Caco-2 (cell line): ENCODE results near the gene PELI2. TPM values are rescaled to one million over a fixed set of nuclear protein-coding genes. Genes with fewer than 3 reads are reported as not detected.

Experiments used
- BruUV-seq: library from RNA; stranded (reverse); fragments of 400-500 nt; replicated peaks from 2 replicates; lab custom pipeline; 2021; lab: Mats Ljungman, UMichigan
- CTCF ChIA-PET: fragments of 300-600 bp; sonication (Branson Sonifier 250); formaldehyde crosslinking; loops from one replicate; lab custom pipeline; 2022; ENCODE audit warnings: antibody characterized with exemption; lab: Charles Lee
- POLR2A ChIA-PET: fragments of 300-600 bp; sonication (Branson Sonifier 250); formaldehyde crosslinking; loops from one replicate; lab custom pipeline; 2022; ENCODE audit warnings: antibody characterized with exemption; lab: Charles Lee
- DNase-seq, 2 experiments: peaks; one replicate each; pipeline versions ENCODE4 v3.0.0 to v3.0.0-alpha.2; 2020 to 2022
- H3K27me3 ChIP-seq: replicated peaks from 2 replicates; pipeline ENCODE4 v1.6.0; 2011; ENCODE audit warnings: low read length; ENCODE audit not compliant: control insufficient read depth, insufficient read depth
- H3K36me3 ChIP-seq: 2 replicates; pipeline ENCODE4 v1.5.1; 2011; ENCODE audit warnings: low read length; ENCODE audit not compliant: control insufficient read depth, insufficient read depth
- H3K4me1 ChIP-seq: fragments of 250-450 bp; sonication (Bioruptor Pico); 2 replicates; pipeline ENCODE4 v1.5.1; 2020; ENCODE audit warnings: mild to moderate bottlenecking
- H3K4me3 ChIP-seq: 2 replicates; pipeline ENCODE4 v1.5.1; 2011; ENCODE audit warnings: low read depth, mild to moderate bottlenecking, control low read depth, low read length
- H3K9me3 ChIP-seq: fragments of 250-450 bp; sonication (Bioruptor Pico); 2 replicates; pipeline ENCODE4 v1.5.1; 2020; ENCODE audit warnings: mild to moderate bottlenecking, moderate library complexity
- H3K27ac Mint-ChIP-seq: one replicate; pipeline ENCODE4 v1.8.0; 2022; ENCODE audit warnings: mixed read lengths; ENCODE audit not compliant: unreplicated experiment
- H3K27me3 Mint-ChIP-seq: one replicate; pipeline ENCODE4 v1.8.0; 2022; ENCODE audit warnings: mixed read lengths; ENCODE audit not compliant: insufficient read depth, unreplicated experiment
- H3K36me3 Mint-ChIP-seq: one replicate; pipeline ENCODE4 v1.8.0; 2022; ENCODE audit warnings: mild to moderate bottlenecking, mixed read lengths; ENCODE audit not compliant: insufficient read depth, unreplicated experiment
- H3K4me1 Mint-ChIP-seq: one replicate; pipeline ENCODE4 v1.8.0; 2022; ENCODE audit warnings: low read depth, mixed read lengths; ENCODE audit not compliant: unreplicated experiment
- H3K4me3 Mint-ChIP-seq: one replicate; pipeline ENCODE4 v1.8.0; 2022; ENCODE audit warnings: mild to moderate bottlenecking, moderate library complexity, mixed read lengths; ENCODE audit not compliant: unreplicated experiment
- H3K9me3 Mint-ChIP-seq: one replicate; pipeline ENCODE4 v1.8.0; 2022; ENCODE audit warnings: mixed read lengths; ENCODE audit not compliant: unreplicated experiment
- CTCF ChIP-seq, 2 experiments: fragments of 200-600 bp in 1 of 2; IDR thresholded peaks; 1 replicate in 1 of 2; 2 replicates in 1 of 2; pipeline versions ENCODE4 v1.5.1 to v1.8.0; 2011 to 2022; ENCODE audit warnings: antibody characterized with exemption in 1 of 2, control low read depth in 1 of 2, inconsistent platforms in 1 of 2, low read depth in 1 of 2, low read length in 1 of 2, mild to moderate bottlenecking in 1 of 2, moderate library complexity in 1 of 2; ENCODE audit not compliant: insufficient read depth in 1 of 2, severe bottlenecking in 1 of 2, unreplicated experiment in 1 of 2
- intact Hi-C: fragments of 100-400 bp; cut with micrococcal nuclease; formaldehyde crosslinking; loops from one replicate; pipeline ENCODE4 v1.10.0; 2022; ENCODE audit not compliant: unreplicated experiment
- total RNA-seq: library from RNA; stranded (reverse); gene quantifications from 2 replicates; pipeline ENCODE4 v1.2.3, GENCODE V29; 2022

PELI2 gene
- total RNA-seq, 1 experiment from 2014 or later: 8.5 TPM

GRCh38 chr14:56087671-56088471, 30.3 kb upstream of the PELI2 start:
- Mint-ChIP-seq H3K9me3 (peaks cover 12% of the 10 kb centered on the region), H3K27ac (no peak overlapping the region), H3K4me1 (no peaks in the 10 kb centered on the region), H3K27me3 (no peaks in the 10 kb centered on the region), H3K36me3 (no peaks in the 10 kb centered on the region), H3K4me3 (no peak overlapping the region)
- DNase-seq: no peak
- Histone ChIP-seq H3K9me3 (no peaks in the 10 kb centered on the region), H3K4me3 (no peak overlapping the region), H3K36me3 (no peaks in the 10 kb centered on the region), H3K4me1 (peaks cover 7% of the 10 kb centered on the region), H3K27me3 (no peaks in the 10 kb centered on the region)
- intact Hi-C loops: no loop called here
- POLR2A ChIA-PET: no interaction called here
- no peak for TF ChIP-seq CTCF (IDR thresholded peaks at IDR 0.05; ENCODE audit: insufficient read depth in 1 of 2, low read depth in 1 of 2, low read length in 1 of 2, severe bottlenecking in 1 of 2, unreplicated experiment in 1 of 2)
- no TSS peak for BruUV-seq
- CTCF ChIA-PET: no interaction called here

- BruUV-seq: no TSS peak
- no peak overlapping the region for H3K4me3 Mint-ChIP-seq
These were observed 29.3 kb upstream of the PELI2 start for GRCh38 chr14:56088941-56089340.

GRCh38 chr14:56092763-56093162, 25.4 kb upstream of the PELI2 start:
- Histone ChIP-seq H3K27me3 (no peaks in the 10 kb centered on the region), H3K4me3 (no peak overlapping the region), H3K36me3 (no peaks in the 10 kb centered on the region), H3K4me1 (peaks cover 12% of the 10 kb centered on the region), H3K9me3 (no peaks in the 10 kb centered on the region)
- CTCF ChIA-PET: no interaction called here
- Mint-ChIP-seq H3K9me3 (no peaks in the 10 kb centered on the region), H3K27ac (no peak overlapping the region), H3K4me3 (no peak overlapping the region), H3K36me3 (no peaks in the 10 kb centered on the region), H3K27me3 (no peaks in the 10 kb centered on the region), H3K4me1 (peaks cover 6% of the 10 kb centered on the region)
- no peak for DNase-seq
- TF ChIP-seq CTCF (IDR thresholded peaks at IDR 0.05; ENCODE audit: insufficient read depth in 1 of 2, low read depth in 1 of 2, low read length in 1 of 2, severe bottlenecking in 1 of 2, unreplicated experiment in 1 of 2): no peak
- BruUV-seq: no TSS peak
- POLR2A ChIA-PET: no interaction called here
- intact Hi-C loops: no loop called here

More at GRCh38 chr14:56088941-56089340, 29.3 kb upstream of the PELI2 start:
- Mint-ChIP-seq H3K4me1 (peaks cover under 1% of the 10 kb centered on the region), H3K27me3 (no peaks in the 10 kb centered on the region), H3K27ac (no peak overlapping the region), H3K36me3 (no peaks in the 10 kb centered on the region), H3K9me3 (peaks cover 12% of the 10 kb centered on the region)
- no peak overlapping the region for H3K4me3 ChIP-seq
- no peaks in the 10 kb centered on the region for H3K27me3 ChIP-seq
- DNase-seq: no peak
- POLR2A ChIA-PET: no interaction called here
- H3K36me3 ChIP-seq: no peaks in the 10 kb centered on the region
- peaks cover 3% of the 10 kb centered on the region; the same call in 1 of the 2 replicates for H3K4me1 ChIP-seq
- CTCF ChIA-PET: no interaction called here
- TF ChIP-seq CTCF (IDR thresholded peaks at IDR 0.05; ENCODE audit: insufficient read depth in 1 of 2, low read depth in 1 of 2, low read length in 1 of 2, severe bottlenecking in 1 of 2, unreplicated experiment in 1 of 2): no peak
- intact Hi-C loops: no loop called here
- no peaks in the 10 kb centered on the region for H3K9me3 ChIP-seq
